Measurements from ENCODE around the gene UGT1A4. TPM values are rescaled to one million over a fixed set of nuclear protein-coding genes. Genes with fewer than 3 reads are reported as not detected.

Gene UGT1A4
- total RNA-seq, 1 donor from 2014 or later = not detected

Other genes starting within 250 kb of the UGT1A4 start
- 33.2 TPM for gene USP40, start 152.0 kb upstream of the UGT1A4 start, total RNA-seq (ENCODE audit: insufficient read depth, low replicate concordance)
- gene UGT1A8, start 101.1 kb upstream of the UGT1A4 start, total RNA-seq (ENCODE audit: insufficient read depth, low replicate concordance) = 6.5 TPM
- gene UGT1A10, start 82.3 kb upstream of the UGT1A4 start, total RNA-seq (ENCODE audit: insufficient read depth, low replicate concordance) = 0.48 TPM
- 0.48 TPM for gene UGT1A9, start 46.8 kb upstream of the UGT1A4 start, total RNA-seq (ENCODE audit: insufficient read depth, low replicate concordance)
- 3.6 TPM for gene UGT1A7, start 36.8 kb upstream of the UGT1A4 start, total RNA-seq (ENCODE audit: insufficient read depth, low replicate concordance)
- gene UGT1A6, start 25.8 kb upstream of the UGT1A4 start, total RNA-seq (ENCODE audit: insufficient read depth, low replicate concordance) = 3.1 TPM
- not detected for gene UGT1A5, start 5.8 kb upstream of the UGT1A4 start, total RNA-seq (ENCODE audit: insufficient read depth, low replicate concordance)
- not detected for gene UGT1A3, start 10.3 kb downstream of the UGT1A4 start, total RNA-seq (ENCODE audit: insufficient read depth, low replicate concordance)
- 3.1 TPM for gene UGT1A1, start 41.5 kb downstream of the UGT1A4 start, total RNA-seq (ENCODE audit: insufficient read depth, low replicate concordance)
- not detected for gene MROH2A, start 59.6 kb downstream of the UGT1A4 start, total RNA-seq (ENCODE audit: insufficient read depth, low replicate concordance)
- 3.9 TPM for gene HJURP, start 135.8 kb downstream of the UGT1A4 start, total RNA-seq (ENCODE audit: insufficient read depth, low replicate concordance)
- 17.3 TPM for gene TRPM8, start 198.6 kb downstream of the UGT1A4 start, total RNA-seq (ENCODE audit: insufficient read depth, low replicate concordance)

Data from umbilical cord (tissue), 1 donor.